GM18508 (cell line): ENCODE measurements around the gene ZNF827.

ENCODE experiments used
- ATAC-seq: cut with Tn5 transposase; IDR thresholded peaks from one replicate; pipeline ENCODE4 v1.9.1; 2021; ENCODE audit warnings: moderate number of reproducible peaks; ENCODE audit not compliant: insufficient read depth, unreplicated experiment

The ZNF827 gene

GRCh38 chr4:145938618-145939440, at the start of gene ZNF827:
ZNF827 (minus strand) TSS chr4:145938823; CDS start chr4:145938407, 416 bp downstream.
- ATAC-seq, result peak; percentile 24

GRCh38 chr4:145984563-145984962, 45.9 kb upstream of the ZNF827 start:
- no peak for ATAC-seq

- ATAC-seq, result no peak
Measured at GRCh38 chr4:145982791-145983190, 44.2 kb upstream of the ZNF827 start.

- no peak for ATAC-seq
Measured at GRCh38 chr4:145979160-145979559, 40.5 kb upstream of the ZNF827 start.

- no peak for ATAC-seq
Measured at GRCh38 chr4:145976680-145977079, 38.1 kb upstream of the ZNF827 start.

- ATAC-seq, result no peak
Measured at GRCh38 chr4:145960012-145960411, 21.4 kb upstream of the ZNF827 start.

GRCh38 chr4:145957302-145957701, 18.7 kb upstream of the ZNF827 start:
- ATAC-seq, result no peak

- no peak for ATAC-seq
Measured at GRCh38 chr4:145956288-145956890, 17.8 kb upstream of the ZNF827 start.

- ATAC-seq, result no peak
Measured at GRCh38 chr4:145954924-145955339, 16.3 kb upstream of the ZNF827 start.

GRCh38 chr4:145951931-145952330, 13.3 kb upstream of the ZNF827 start:
- ATAC-seq, result no peak

GRCh38 chr4:145945431-145946155, 7.0 kb upstream of the ZNF827 start:
- ATAC-seq, result no peak

GRCh38 chr4:145944886-145945285, 6.3 kb upstream of the ZNF827 start:
- ATAC-seq, result no peak

- ATAC-seq, result no peak
Measured at GRCh38 chr4:145939856-145940255, 1.2 kb upstream of the ZNF827 start.

GRCh38 chr4:145939441-145939750, 773 bp upstream of the ZNF827 start:
- no peak for ATAC-seq

- ATAC-seq, result no peak
Measured at GRCh38 chr4:145937971-145938611, 532 bp downstream of the ZNF827 start.

GRCh38 chr4:145936997-145937901, 1.4 kb downstream of the ZNF827 start:
- no peak for ATAC-seq

- ATAC-seq, result peak; percentile 35
Measured at GRCh38 chr4:145936142-145936996, 2.3 kb downstream of the ZNF827 start.

GRCh38 chr4:145935253-145936141, 3.1 kb downstream of the ZNF827 start:
- peak; percentile 29 for ATAC-seq
